HepG2 (cell line): ENCODE results near the gene TPRN. TPM values are rescaled to one million over a fixed set of nuclear protein-coding genes. Genes with fewer than 3 reads are reported as not detected.

ENCODE experiments used
- ATAC-seq: fragments of 200-7000 bp; cut with Tn5 transposase; 3 replicates; pipeline ENCODE4 v1.9.1; 2020; ENCODE audit warnings: mild to moderate bottlenecking, moderate library complexity
- BruUV-seq: library from RNA; stranded (reverse); fragments of 400-500 nt; replicated peaks from 2 replicates; lab custom pipeline; 2021; lab: Mats Ljungman, UMichigan
- CTCF ChIA-PET: fragments of 300-600 bp; formaldehyde crosslinking; extraction: SDS; loops from one replicate; lab custom pipeline; 2021; ENCODE audit warnings: low total read pairs, inconsistent platforms, low intra/inter-chr PET ratio; lab: Yijun Ruan, JAX
- POLR2A ChIA-PET: fragments of 350-600 bp; sonication (Branson Sonifier 250); formaldehyde crosslinking; loops from one replicate; lab custom pipeline; 2020; ENCODE audit warnings: antibody characterized with exemption, inconsistent platforms; lab: Yijun Ruan, JAX
- DNase-seq: peaks from one replicate; pipeline ENCODE4 v3.0.0-alpha.2; 2015; ENCODE audit warnings: low spot score
- FAIRE-seq: peaks from 3 replicates; lab custom pipeline; 2011; peaks lifted over from hg19 to GRCh38; lab: Jason Lieb, UNC
- H2AFZ ChIP-seq: one replicate; pipeline ENCODE4 v1.6.1; 2011; ENCODE audit warnings: low read length, inconsistent platforms
- H3K27ac ChIP-seq: fragments of 300-600 bp; 3 replicates; pipeline ENCODE4 v1.8.0; 2011; ENCODE audit warnings: mixed run types, mild to moderate bottlenecking, mixed read lengths, low read length, inconsistent platforms; ENCODE audit not compliant: insufficient read depth; ENCODE audit errors: extremely low read length
- H3K27me3 ChIP-seq, 2 experiments: fragments of 200-600 bp in 1 of 2; 2 replicates in 1 of 2; 3 replicates in 1 of 2; pipeline versions ENCODE4 v1.6.0 to v1.8.0; 2011; ENCODE audit warnings: low read length in 2 of 2, mild to moderate bottlenecking in 2 of 2, moderate library complexity in 2 of 2, inconsistent platforms in 1 of 2; ENCODE audit not compliant: insufficient read depth in 2 of 2, control insufficient read depth in 1 of 2
- H3K36me3 ChIP-seq, 2 experiments: fragments of 200-600 bp in 1 of 2; replicated peaks in 1 of 2; 2 replicates in 1 of 2; 3 replicates in 1 of 2; pipeline versions ENCODE4 v1.5.1 to v1.8.0; 2011; ENCODE audit warnings: low read length in 2 of 2, inconsistent platforms in 1 of 2; ENCODE audit not compliant: insufficient read depth in 2 of 2, control insufficient read depth in 1 of 2
- H3K4me1 ChIP-seq: 2 replicates; pipeline ENCODE4 v1.5.1; 2012; ENCODE audit warnings: low read length, inconsistent platforms; ENCODE audit not compliant: insufficient read depth
- H3K4me2 ChIP-seq: 2 replicates; pipeline ENCODE4 v1.6.0; 2011; ENCODE audit warnings: low read depth, low read length, inconsistent platforms
- H3K4me3 ChIP-seq, 3 experiments: fragments of 200-600 bp in 1 of 3; sonication (generic), shearing (Covaris generic) in 1 of 3; replicated peaks in 1 of 3; 2 replicates each; pipeline ENCODE4 v1.5.1; 2011 to 2016; ENCODE audit warnings: low read length in 3 of 3, inconsistent platforms in 2 of 3, low read depth in 2 of 3, mild to moderate bottlenecking in 2 of 3, control low read depth in 1 of 3, mixed read lengths in 1 of 3; ENCODE audit not compliant: insufficient read depth in 1 of 3
- H3K79me2 ChIP-seq: one replicate; pipeline ENCODE4 v1.6.1; 2011; ENCODE audit warnings: low read length, inconsistent platforms; ENCODE audit not compliant: insufficient read depth
- H3K9ac ChIP-seq: 2 replicates; pipeline ENCODE4 v1.6.0; 2011; ENCODE audit warnings: mild to moderate bottlenecking, low read depth, low read length, inconsistent platforms; ENCODE audit not compliant: insufficient read depth
- H3K9me3 ChIP-seq: 2 replicates; pipeline ENCODE4 v1.5.1; 2012; ENCODE audit warnings: mild to moderate bottlenecking, low read length
- H4K20me1 ChIP-seq: 2 replicates; pipeline ENCODE4 v1.6.0; 2011; ENCODE audit warnings: inconsistent platforms, mild to moderate bottlenecking, low read length, moderate library complexity; ENCODE audit not compliant: insufficient read depth
- E2F1 ChIP-seq: sonication (generic); formaldehyde crosslinking; IDR thresholded peaks from 2 replicates; pipeline ENCODE4 v1.5.0; 2020; ENCODE audit warnings: missing genetic modification reagents
- HNRNPH1 ChIP-seq: fragments of 200-400 bp; formaldehyde crosslinking; optimal IDR thresholded peaks from 2 replicates; pipeline ENCODE3; 2017; ENCODE audit warnings: mild to moderate bottlenecking, low read depth, low read length
- MTF1 ChIP-seq: sonication (generic); formaldehyde crosslinking; IDR thresholded peaks from 2 replicates; pipeline ENCODE4 v1.5.0; 2020; ENCODE audit warnings: missing genetic modification reagents
- RFXANK ChIP-seq: IDR thresholded peaks from 2 replicates; pipeline ENCODE4 v1.6.1; 2016
- SAP130 ChIP-seq: IDR thresholded peaks from 2 replicates; pipeline ENCODE4 v1.6.1; 2016; ENCODE audit warnings: low read depth
- SP1 ChIP-seq, 2 experiments: fragments of 450-650 bp in 1 of 2; sonication (generic) in 1 of 2; formaldehyde crosslinking in 1 of 2; IDR thresholded peaks; 2 replicates each; pipeline versions ENCODE4 v1.4.0 to v1.6.1; 2016 to 2020; ENCODE audit warnings: missing genetic modification reagents in 1 of 2
- ZNF547 ChIP-seq: sonication (generic); formaldehyde crosslinking; IDR thresholded peaks from 2 replicates; pipeline ENCODE4 v1.5.1; 2020; ENCODE audit warnings: mild to moderate bottlenecking, missing genetic modification reagents
- WGBS: methylation state at CpG from one replicate; pipeline ENCODE4 v1.1.6; 2017; ENCODE audit warnings: low lambda C conversion rate; 5-methylcytosine and 5-hydroxymethylcytosine counted together
- in situ Hi-C: cut with HindIII; loops from 2 replicates; pipeline ENCODE4 v1.10.0; 2017; ENCODE audit warnings: low pct_unique_long_range_greater_than_20kb; ENCODE audit not compliant: extremely low pct_ligation_motif_present
- intact Hi-C: fragments of 100-400 bp; cut with micrococcal nuclease; formaldehyde crosslinking; loops from one replicate; pipeline ENCODE4 v1.10.0; 2022; ENCODE audit not compliant: unreplicated experiment
- polyA plus RNA-seq, 8 experiments: library from polyadenylated mRNA; depleted of rRNA in 3 of 8; stranded (reverse) in 7 of 8; unstranded in 1 of 8; fragments of >200 nt; fragmentation: Illumina TruSeq in 4 of 8; extraction: Trizol in 4 of 8; gene quantifications; 2 replicates each; pipeline versions ENCODE4 v1.2.1 to v1.2.3, GENCODE V29; 2011 to 2016; ENCODE audit warnings: low read depth in 4 of 8, missing spikeins in 1 of 8, mixed read lengths in 1 of 8; ENCODE audit not compliant: insufficient read depth in 1 of 8
- total RNA-seq, 5 experiments: library from RNA; depleted of rRNA; stranded (reverse); fragments of >200 nt; fragmentation: Illumina TruSeq; extraction: Trizol; gene quantifications; 2 replicates each; pipeline ENCODE4 v1.2.3, GENCODE V29; 2016; ENCODE audit warnings: low read depth in 1 of 5

Gene TPRN
- total and polyA plus RNA-seq, 2 of the 13 experiments (the other 11 are each of a cell fraction or from before 2014, with no cell fraction given): 10.1 to 19.2 TPM

DNA sequence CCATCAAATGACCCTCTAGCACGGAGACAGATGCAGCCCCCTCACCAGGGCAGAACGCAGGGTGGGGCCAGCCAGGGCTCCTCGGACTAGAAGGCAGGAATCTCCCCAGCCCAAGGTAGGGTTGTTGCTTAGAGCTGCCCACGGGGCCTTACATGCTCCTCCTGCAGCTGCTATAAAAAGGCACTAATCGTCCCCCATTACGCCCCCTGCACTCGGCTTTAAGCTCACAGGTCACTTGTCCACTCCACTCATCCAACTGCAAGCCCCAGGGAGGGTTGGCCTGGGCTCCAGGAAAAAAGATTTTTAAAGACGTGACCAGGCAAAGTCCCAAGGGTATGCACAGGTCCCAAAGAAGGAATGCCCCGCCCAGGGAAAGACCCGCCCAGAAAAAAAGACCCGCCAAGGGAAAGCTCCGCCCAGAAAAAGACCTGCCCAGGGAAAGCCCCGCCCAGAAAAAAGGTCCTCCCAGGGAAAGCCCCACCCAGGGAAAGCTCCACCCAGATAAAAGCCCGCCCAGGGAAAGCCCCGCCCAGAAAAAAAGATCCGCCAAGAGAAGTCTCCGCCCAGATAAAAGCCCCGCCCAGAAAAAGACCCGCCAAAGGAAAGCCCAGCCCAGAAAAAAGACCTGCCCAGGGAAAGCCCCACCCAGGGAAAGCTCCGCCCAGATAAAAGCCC lies 50.5 kb downstream of the TPRN start:
- H3K4me3 ChIP-seq: peak overlapping the region in 2 of 3 experiments; percentile 4 to 56; a peak in 3 of 6 replicates
- no peaks in the 10 kb centered on the region for H3K36me3 ChIP-seq
- H3K27ac ChIP-seq: no peak overlapping the region
- POLR2A ChIA-PET: interaction anchor here (0.7 to 3.0 kb wide), 22 partner anchors 13 to 309 kb away, joined by 3 to 34 read pairs (median 8); partner anchors contain the start of genes ANAPC2, LRRC26, MAN1B1 and NSMF
- peaks cover 8 to 38% of the 10 kb centered on the region in 2 experiments; a peak in 4 of 5 replicates for H3K27me3 ChIP-seq
- intact Hi-C loops: no loop called here
- in situ Hi-C loops: no loop called here
- no peak for FAIRE-seq
- no peak for DNase-seq
- no peak overlapping the region for H3K9ac ChIP-seq
- peak; percentile 53; the same call in 1 of the 2 replicates for TF ChIP-seq SP1 (IDR thresholded peaks at IDR 0.05)
- no peak for TF ChIP-seq SP1 (CRISPR knock-in tag; IDR thresholded peaks at IDR 0.05)
- TF ChIP-seq E2F1: 0 out of 2 replicates have a peak, but pooled peaks have one; percentile 50
- TF ChIP-seq SAP130 (CRISPR knock-in tag): 0 out of 2 replicates have a peak, but pooled peaks have one; percentile 11
- TF ChIP-seq ZNF547 (CRISPR knock-in tag): no peak
- no peaks in the 10 kb centered on the region for H4K20me1 ChIP-seq
- H3K4me2 ChIP-seq: peak overlapping the region; percentile 61
- H2AFZ ChIP-seq: no peak overlapping the region
- WGBS: 4% methylated on average over 12 of the region's 20 CpGs
- no peaks in the 10 kb centered on the region for H3K9me3 ChIP-seq
- CTCF ChIA-PET: no interaction called here
- H3K79me2 ChIP-seq: no peaks in the 10 kb centered on the region
- no TSS peak for BruUV-seq
- H3K4me1 ChIP-seq: peaks cover 30% of the 10 kb centered on the region
- no peak for ATAC-seq

GRCh38 chr9:137149363-137149762 lies 51.2 kb downstream of the TPRN start:
- Histone ChIP-seq H4K20me1 (no peaks in the 10 kb centered on the region), H3K4me3 (no peak overlapping the region), H3K27ac (no peak overlapping the region), H3K4me2 (peak overlapping the region; percentile 61), H2AFZ (no peak overlapping the region), H3K9ac (no peak overlapping the region), H3K9me3 (no peaks in the 10 kb centered on the region), H3K4me1 (peaks cover 30% of the 10 kb centered on the region), H3K79me2 (no peaks in the 10 kb centered on the region), H3K27me3 (peaks cover 8 to 38% of the 10 kb centered on the region in 2 experiments; a peak in 4 of 5 replicates), H3K36me3 (no peaks in the 10 kb centered on the region)
- DNase-seq (no peak), ATAC-seq (no peak), FAIRE-seq (no peak)
- TF ChIP-seq MTF1 (CRISPR knock-in tag) (no peak), HNRNPH1 (no peak), RFXANK (no peak)
- ChIA-PET POLR2A (interaction anchor here (0.7 to 2.5 kb wide), 4 partner anchors 49 to 94 kb away, joined by 3 to 23 read pairs (median 16); partner anchors contain the start of genes RNF208 and TPRN), CTCF (no interaction called here)
- no TSS peak for BruUV-seq
- in situ Hi-C loops: no loop called here
- 12% methylated on average over 5 of the region's 5 CpGs for WGBS
- intact Hi-C loops: no loop called here
